Suprapubic skin (tissue), 4 donors: ENCODE results near the gene RFX5. TPM values are rescaled to one million over a fixed set of nuclear protein-coding genes. Genes with fewer than 3 reads are reported as not detected.

Experiments
- DNase-seq, 2 donors: peaks; one replicate each; pipeline ENCODE4 v3.0.0-alpha.2; 2019; ENCODE audit warnings: low spot score in 2 of 2
- H3K27ac ChIP-seq: fragments of 200-600 bp; sonication (generic); one replicate; pipeline ENCODE4 v1.5.1; 2019
- H3K27me3 ChIP-seq: fragments of 200-600 bp; sonication (generic); one replicate; pipeline ENCODE4 v1.5.1; 2019
- H3K36me3 ChIP-seq: fragments of 200-600 bp; sonication (generic); one replicate; pipeline ENCODE4 v1.5.1; 2019
- H3K4me1 ChIP-seq: fragments of 200-600 bp; sonication (generic); one replicate; pipeline ENCODE4 v1.5.1; 2019
- H3K4me3 ChIP-seq: fragments of 200-600 bp; sonication (generic); one replicate; pipeline ENCODE4 v1.5.1; 2019; ENCODE audit warnings: mild to moderate bottlenecking
- H3K9me3 ChIP-seq: fragments of 200-600 bp; sonication (generic); one replicate; pipeline ENCODE4 v1.5.1; 2019
- EP300 ChIP-seq: sonication (generic); formaldehyde crosslinking; IDR thresholded peaks from one replicate; pipeline ENCODE4 v1.6.1; 2017; ENCODE audit warnings: antibody characterized with exemption
- POLR2A ChIP-seq, 2 donors: fragments of 450-650 bp; IDR thresholded peaks; one replicate each; pipeline ENCODE4 v1.6.1; 2017; ENCODE audit warnings: antibody characterized with exemption in 2 of 2, mild to moderate bottlenecking in 2 of 2, moderate library complexity in 2 of 2
- POLR2AphosphoS5 ChIP-seq, 3 donors: sonication (generic); formaldehyde crosslinking; IDR thresholded peaks; one replicate each; pipeline ENCODE4 v1.6.1; 2017; ENCODE audit warnings: antibody characterized with exemption in 3 of 3
- WGBS: methylation state at CpG from one replicate; pipeline ENCODE4 v1.1.5; 2018; 5-methylcytosine and 5-hydroxymethylcytosine counted together
- total RNA-seq, 4 donors: library from RNA; depleted of rRNA; stranded (reverse); fragments of >200 nt; gene quantifications; one replicate each; pipeline ENCODE4 v1.1.0, GENCODE V29; 2016
- TF ChIP-seq, protein P1 (sequence below), 2 donors: fragments of 200-600 bp in 1 of 2; fragments of 450-650 bp in 1 of 2; sonication (generic) in 1 of 2; IDR thresholded peaks; one replicate each; pipeline ENCODE4 v1.5.1; 2016 to 2019; ENCODE audit warnings: antibody characterized with exemption in 2 of 2, mild to moderate bottlenecking in 1 of 2, moderate library complexity in 1 of 2

Gene RFX5
- total RNA-seq, 4 donors from 2014 or later, result 18.0 to 22.1 (median 18.5) TPM

DNA sequence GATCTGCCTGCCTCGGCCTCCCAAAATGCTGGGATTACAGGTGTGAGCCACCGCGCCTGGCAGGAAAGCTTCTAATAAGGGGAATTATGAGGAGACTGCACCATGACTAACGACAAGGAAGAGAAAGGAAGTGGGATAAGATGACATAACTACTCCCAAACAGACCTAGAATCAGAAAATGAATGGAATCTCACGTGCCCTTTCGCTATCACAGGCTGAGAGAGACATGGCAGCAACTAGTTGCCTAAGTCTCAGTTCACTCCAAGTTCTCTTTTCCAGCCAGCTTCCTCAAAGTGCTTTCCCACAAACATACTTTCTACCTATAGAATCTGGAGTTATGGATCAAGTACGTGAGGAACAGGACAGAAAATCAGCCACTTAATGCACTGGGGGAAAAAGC lies 21.8 kb downstream of the RFX5 start:
- Histone ChIP-seq H3K4me1 (peaks cover 49% of the 10 kb centered on the region), H3K27me3 (no peaks in the 10 kb centered on the region), H3K9me3 (no peaks in the 10 kb centered on the region), H3K27ac (no peak overlapping the region), H3K36me3 (peaks cover 24% of the 10 kb centered on the region), H3K4me3 (no peak overlapping the region)
- DNase-seq, result no peak
- TF ChIP-seq, protein P1, sequence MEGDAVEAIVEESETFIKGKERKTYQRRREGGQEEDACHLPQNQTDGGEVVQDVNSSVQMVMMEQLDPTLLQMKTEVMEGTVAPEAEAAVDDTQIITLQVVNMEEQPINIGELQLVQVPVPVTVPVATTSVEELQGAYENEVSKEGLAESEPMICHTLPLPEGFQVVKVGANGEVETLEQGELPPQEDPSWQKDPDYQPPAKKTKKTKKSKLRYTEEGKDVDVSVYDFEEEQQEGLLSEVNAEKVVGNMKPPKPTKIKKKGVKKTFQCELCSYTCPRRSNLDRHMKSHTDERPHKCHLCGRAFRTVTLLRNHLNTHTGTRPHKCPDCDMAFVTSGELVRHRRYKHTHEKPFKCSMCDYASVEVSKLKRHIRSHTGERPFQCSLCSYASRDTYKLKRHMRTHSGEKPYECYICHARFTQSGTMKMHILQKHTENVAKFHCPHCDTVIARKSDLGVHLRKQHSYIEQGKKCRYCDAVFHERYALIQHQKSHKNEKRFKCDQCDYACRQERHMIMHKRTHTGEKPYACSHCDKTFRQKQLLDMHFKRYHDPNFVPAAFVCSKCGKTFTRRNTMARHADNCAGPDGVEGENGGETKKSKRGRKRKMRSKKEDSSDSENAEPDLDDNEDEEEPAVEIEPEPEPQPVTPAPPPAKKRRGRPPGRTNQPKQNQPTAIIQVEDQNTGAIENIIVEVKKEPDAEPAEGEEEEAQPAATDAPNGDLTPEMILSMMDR (IDR thresholded peaks at IDR 0.05), result no peak
- TF ChIP-seq POLR2AphosphoS5 (IDR thresholded peaks at IDR 0.05) (no peak), EP300 (no peak), POLR2A (IDR thresholded peaks at IDR 0.05) (no peak)
- 84% methylated on average over 7 of the region's 7 CpGs for WGBS

DNA sequence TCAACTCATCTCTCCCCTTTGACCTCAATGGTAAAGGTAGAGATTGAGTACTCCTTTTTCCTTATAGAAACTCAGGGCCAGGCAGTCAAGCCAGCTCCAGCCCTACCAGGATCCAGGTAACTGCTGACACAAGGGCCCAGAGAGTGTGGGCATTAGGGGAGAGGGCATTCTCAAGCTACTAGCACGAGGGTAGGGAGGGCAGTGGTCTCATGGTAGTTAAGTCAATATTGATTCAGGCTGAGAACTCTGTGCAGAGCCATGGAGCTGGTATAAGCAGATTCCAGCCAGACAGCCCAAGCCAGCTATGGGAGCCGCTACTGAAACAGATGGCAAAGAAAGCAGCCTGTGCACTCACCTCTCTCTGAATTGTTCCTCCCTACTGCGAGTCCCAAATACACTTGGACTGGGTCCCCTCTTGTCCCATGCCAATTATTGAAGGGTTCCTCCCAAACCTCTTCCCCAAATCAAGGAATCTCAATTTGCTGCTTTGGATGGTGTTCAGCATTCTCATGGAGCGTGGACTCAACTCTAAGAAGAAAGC lies 22.6 kb downstream of the RFX5 start:
- no peak for TF ChIP-seq POLR2AphosphoS5 (IDR thresholded peaks at IDR 0.05)
- 83% methylated on average over 4 of the region's 4 CpGs for WGBS
- no peak for DNase-seq
- H3K4me1 ChIP-seq, result peaks cover 57% of the 10 kb centered on the region
- no peaks in the 10 kb centered on the region for H3K9me3 ChIP-seq
- no peak overlapping the region for H3K4me3 ChIP-seq
- H3K27me3 ChIP-seq, result no peaks in the 10 kb centered on the region
- peaks cover 32% of the 10 kb centered on the region for H3K36me3 ChIP-seq
- no peak overlapping the region for H3K27ac ChIP-seq

DNA sequence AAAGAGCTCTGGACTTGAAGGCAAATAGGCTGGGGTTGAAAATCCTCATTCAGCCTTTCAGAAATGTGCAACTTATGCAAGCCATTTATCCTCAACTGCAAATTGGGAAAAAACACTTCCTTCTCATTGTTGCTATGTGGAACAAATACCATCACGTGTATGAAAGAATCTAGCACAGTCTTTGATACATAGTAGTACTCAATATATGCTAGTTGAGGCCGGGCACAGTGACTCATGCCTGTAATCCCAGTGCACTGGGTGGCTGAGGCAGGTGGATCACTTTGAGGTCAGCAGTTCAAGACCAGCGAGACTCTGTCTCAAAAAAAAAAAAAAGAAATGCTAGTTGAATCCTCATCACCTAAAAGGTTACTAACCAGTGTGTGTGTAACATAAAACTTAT lies 28.1 kb downstream of the RFX5 start:
- Histone ChIP-seq H3K27ac (no peak overlapping the region), H3K36me3 (peaks cover 69% of the 10 kb centered on the region)

DNA sequence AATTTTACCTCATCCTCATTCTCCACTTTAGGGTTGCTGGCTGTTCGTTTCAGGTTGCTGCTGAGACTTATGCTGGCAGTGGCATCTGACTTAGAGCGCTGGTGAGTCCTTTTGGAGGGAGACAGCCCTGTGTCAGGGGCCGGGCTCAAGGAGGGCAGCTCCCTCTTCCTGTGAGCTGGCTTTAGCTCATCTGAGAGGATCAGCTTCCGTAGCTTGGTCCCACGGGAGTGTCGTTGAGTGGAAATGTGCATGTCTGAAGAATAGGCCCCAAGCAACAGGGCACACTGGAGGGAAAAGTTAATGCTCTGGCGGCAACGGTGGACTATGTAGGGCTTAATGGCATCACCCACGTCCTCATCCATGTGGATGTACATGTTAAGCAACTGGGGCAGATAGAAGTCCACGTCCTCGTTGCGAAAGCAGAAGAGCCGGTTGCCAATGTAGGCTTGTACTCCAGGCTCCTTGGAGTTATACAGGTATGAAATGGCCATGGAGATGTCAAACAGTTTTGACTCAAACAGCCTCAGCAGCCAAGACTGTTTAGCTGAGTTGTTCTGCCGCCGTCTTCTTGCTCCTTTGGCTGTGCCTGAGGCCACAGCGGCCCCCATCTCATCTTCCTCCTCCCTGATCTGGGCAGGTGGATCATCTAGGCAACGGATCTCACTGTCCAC lies 31.4 kb downstream of the RFX5 start:
- H3K4me3 ChIP-seq, result no peak overlapping the region
- H3K4me1 ChIP-seq, result peaks cover 55% of the 10 kb centered on the region
- peaks cover 69% of the 10 kb centered on the region for H3K36me3 ChIP-seq
- DNase-seq, result no peak
- no peak overlapping the region for H3K27ac ChIP-seq
- 93% methylated on average over 12 of the region's 17 CpGs for WGBS
- H3K9me3 ChIP-seq, result no peaks in the 10 kb centered on the region
- no peaks in the 10 kb centered on the region for H3K27me3 ChIP-seq
- TF ChIP-seq POLR2A (IDR thresholded peaks at IDR 0.05), result no peak
- TF ChIP-seq, protein P1 (IDR thresholded peaks at IDR 0.05), result no peak
- TF ChIP-seq POLR2AphosphoS5 (IDR thresholded peaks at IDR 0.05), result no peak
- no peak for TF ChIP-seq EP300

More for the DNA sequence above, 28.1 kb downstream of the RFX5 start:
- Histone ChIP-seq H3K4me3 (no peak overlapping the region), H3K27me3 (no peaks in the 10 kb centered on the region), H3K9me3 (no peaks in the 10 kb centered on the region), H3K4me1 (peaks cover 30% of the 10 kb centered on the region)
- DNase-seq, result no peak
- WGBS, result 70% methylated on average over 3 of the region's 3 CpGs
- TF ChIP-seq POLR2AphosphoS5 (IDR thresholded peaks at IDR 0.05), result no peak
- TF ChIP-seq EP300, result no peak
- no peak for TF ChIP-seq POLR2A (IDR thresholded peaks at IDR 0.05)
- TF ChIP-seq, protein P1 (IDR thresholded peaks at IDR 0.05), result no peak

DNA sequence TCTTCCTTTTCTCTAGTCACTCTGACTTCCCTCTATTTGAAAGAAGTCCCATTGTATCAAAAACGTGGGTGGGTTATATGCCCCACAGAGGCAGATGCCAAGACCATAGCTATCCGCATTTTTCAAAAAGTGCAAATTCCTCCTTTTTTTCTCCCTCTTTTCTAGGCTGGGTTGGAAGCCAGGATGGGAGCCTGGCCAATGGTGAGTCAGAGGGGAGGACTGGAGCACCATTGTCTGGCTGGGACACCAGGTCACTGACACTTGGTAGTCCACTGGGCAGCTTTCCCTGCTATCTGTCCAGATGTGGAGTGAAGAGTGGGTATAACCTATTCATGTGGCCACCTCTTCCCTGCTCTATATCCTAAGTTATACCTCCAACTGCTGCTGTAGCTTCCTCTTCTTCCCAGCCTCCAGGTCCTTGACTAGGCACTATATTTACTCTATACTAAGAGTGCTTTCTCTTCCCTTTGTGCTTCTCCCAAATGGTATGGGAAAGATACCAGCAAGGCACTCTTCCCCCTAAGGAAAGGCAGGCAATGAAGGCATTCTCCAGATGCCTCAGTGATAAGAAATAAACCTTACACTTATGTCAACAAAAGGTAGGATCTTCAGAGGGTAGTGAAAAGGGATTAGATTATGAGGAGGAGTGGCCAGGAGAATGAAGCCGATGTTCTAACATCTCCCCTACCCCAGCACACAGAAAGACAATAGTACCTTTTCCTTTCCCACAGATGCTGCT lies 32.7 kb downstream of the RFX5 start:
- Histone ChIP-seq H3K36me3 (peaks cover 58% of the 10 kb centered on the region), H3K27me3 (no peaks in the 10 kb centered on the region), H3K27ac (peak overlapping the region; percentile 67), H3K9me3 (no peaks in the 10 kb centered on the region), H3K4me1 (peaks cover 51% of the 10 kb centered on the region), H3K4me3 (no peak overlapping the region)
- WGBS, result 44% methylated on average over 3 of the region's 3 CpGs
- TF ChIP-seq, protein P1 (IDR thresholded peaks at IDR 0.05), result no peak
- no peak for TF ChIP-seq EP300
- peak; percentile 87 to 88 for DNase-seq
